Loucy (cell line): ENCODE measurements around the gene OAS1.

Experiments
- CTCF ChIP-seq: fragments of 200-600 bp; sonication (generic); conservative IDR thresholded peaks from 2 replicates; pipeline ENCODE4 v1.5.1; 2014; ENCODE audit warnings: mild to moderate bottlenecking, antibody characterized with exemption, low read length
- EZH2phosphoT487 ChIP-seq: fragments of 200-600 bp; IDR thresholded peaks from 2 replicates; pipeline ENCODE4 v1.6.1; 2018; ENCODE audit warnings: antibody characterized with exemption, mild to moderate bottlenecking, moderate library complexity, borderline replicate concordance

- TF ChIP-seq CTCF (no peak), EZH2phosphoT487 (no peak)
Measured at GRCh38 chr12:112876506-112876905, 30.3 kb upstream of the OAS1 start.
